Fibroblast of the conjunctiva (primary cell): ENCODE results near the gene COL16A1.
"Not testable (repeated sequence)": the region's sequence is repeated elsewhere in the genome, so short reads cannot be mapped to it uniquely, and the experiment has no call there.

Source experiments
- DNase-seq: peaks from one replicate; pipeline ENCODE4 v3.0.0-alpha.2; 2010; ENCODE audit warnings: low read depth

COL16A1 gene

DNA sequence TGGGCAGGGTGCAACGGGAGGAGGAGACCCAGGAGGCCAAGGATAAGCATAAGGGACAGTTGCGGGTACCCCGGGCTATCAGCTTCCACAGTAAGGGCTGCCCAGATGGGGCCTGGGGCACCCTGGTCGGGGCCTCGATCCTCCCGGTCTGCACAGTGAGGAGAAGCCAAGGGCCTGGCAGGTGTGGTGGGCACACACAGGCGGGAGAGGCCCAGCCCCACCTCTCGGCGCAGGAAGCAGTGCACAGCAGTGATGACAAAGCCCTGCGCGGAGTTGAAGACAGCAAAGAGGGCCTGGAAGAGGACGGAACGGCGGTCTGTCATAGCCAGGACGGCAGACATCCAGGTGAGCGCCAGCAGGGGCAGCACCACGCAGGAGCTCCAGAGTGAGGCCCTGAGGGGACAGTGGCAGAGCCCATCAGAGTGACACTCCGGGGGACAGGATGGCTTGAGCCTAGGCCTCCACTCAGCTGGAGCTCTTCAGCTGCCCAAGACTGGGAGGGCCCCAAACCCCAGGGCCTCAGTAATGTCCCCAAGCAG, 29.0 kb upstream of the COL16A1 start:
- DNase-seq, result no peak

DNA sequence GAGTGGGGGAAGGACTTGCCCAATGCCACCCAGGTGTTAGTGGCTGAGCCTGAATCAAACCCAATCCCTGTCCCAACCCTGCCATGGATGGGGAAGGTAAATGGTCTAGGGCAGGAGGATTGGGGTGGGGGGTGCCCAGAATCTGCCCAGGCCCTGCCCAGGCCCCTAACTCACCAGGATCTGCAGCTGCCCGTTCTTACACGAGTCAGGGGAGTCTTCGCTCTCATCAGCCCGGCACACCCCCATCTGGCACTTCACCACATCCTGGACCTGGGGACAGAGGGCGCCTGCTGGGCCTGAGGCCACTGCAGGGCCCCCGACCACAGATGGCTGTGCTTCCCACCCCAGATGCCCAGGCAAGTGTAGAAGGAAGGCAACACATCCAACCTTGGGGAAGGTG, 28.5 kb upstream of the COL16A1 start:
- no peak for DNase-seq

DNA sequence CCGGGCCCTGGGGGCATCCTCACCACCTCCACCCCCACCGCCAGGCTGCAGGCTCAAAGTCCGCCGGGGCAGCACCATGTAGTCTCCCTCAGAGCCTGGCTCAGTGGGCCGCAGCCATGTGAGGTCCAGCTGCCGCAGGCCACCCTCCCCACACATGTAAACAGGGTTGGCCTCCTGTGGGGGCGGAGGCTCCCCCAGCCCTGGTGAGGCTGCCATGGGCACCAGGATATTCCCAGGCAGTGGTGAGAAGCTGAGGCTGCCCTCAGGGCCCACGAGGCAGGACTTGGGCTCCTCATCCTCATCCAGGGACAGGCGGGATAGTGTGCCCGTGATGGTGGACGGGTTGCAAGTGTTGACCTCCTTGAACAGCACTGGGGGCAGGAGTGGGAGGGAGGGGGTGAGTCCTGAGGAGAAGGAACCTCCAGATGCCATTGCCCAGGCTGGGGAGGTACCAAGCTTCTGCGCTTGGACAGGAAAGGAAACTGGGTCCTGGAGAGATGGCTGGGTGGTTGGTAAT, 27.3 kb upstream of the COL16A1 start:
- DNase-seq, result no peak

GRCh38 chr1:31730336-31731048, 26.7 kb upstream of the COL16A1 start:
- no peak for DNase-seq

DNA sequence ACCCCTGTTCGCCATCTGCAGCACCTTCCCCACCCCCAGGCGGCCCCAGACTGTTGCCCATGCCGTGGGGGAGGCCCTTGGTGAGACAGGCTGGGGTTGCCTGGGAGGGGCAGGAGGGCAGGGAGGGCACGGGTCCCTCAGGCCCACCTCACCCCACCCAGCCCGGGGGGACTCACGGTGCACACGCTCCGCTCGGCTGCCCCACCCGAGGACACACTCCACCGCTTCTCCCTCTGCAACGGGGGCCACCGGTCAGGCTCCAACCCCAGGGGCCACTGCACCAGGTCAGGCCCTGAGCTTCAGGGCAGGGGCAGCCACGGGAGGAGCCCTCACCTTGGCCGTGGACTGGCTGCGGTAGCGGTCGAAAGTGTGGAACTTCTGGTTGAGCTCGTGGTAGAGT, 24.0 kb upstream of the COL16A1 start:
- no peak for DNase-seq

GRCh38 chr1:31727195-31727594, 23.4 kb upstream of the COL16A1 start:
- DNase-seq, result no peak

DNA sequence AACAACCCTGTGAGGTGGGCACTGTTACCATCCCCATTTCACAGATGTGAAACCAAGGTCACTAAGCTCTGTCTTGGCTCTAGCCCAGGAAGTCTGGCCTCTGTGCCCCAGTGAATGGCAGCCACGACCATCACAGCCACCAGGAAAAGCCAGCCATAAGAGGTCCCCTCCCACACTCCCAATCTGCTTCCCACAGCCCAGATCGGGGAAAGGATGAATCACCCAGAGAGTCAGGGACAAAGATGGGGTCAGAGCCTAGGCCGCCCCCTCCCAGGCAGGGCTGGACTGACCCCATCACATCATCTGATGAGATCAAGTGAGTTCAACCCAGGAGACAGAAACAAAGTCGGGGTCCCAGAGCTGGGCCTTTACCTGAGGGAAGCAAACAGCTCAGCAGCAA, 22.9 kb upstream of the COL16A1 start:
- no peak for DNase-seq

DNA sequence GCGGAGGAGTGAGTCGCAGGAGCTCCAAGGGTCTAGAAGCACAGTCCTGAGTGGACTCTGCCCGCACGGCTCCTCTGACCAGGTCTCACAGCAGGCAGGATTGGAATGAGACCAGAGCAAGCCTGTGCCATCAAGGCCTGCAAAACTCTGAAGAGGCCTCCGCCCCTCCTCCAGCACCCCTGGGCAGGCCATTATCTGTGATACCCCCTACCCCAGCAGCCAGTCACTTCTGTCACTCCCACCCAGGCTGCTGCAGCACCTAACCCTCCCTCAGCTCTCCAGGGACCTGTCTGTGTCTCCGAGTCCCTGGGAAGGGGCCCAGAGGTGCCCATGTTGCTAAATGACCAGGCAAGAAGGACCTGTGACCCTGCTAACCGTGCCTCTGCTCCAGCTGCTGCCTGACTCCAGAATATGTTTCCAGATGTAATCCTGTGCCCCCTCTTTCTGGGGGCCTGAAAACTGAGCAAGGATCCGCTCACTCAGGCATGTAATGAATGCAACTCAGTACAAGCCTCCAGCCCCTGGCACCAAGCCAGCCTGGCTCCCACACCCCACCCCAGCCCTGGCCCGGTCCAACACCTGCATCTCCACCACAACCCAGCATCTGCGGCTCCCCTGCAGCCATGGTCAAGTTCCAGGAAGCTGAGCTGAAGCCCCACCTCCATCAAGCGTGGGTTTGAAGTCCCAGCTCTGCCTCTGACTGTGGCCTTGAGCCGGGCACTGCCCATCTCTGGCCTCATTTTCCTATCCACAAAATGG, 22.1 kb upstream of the COL16A1 start:
- no peak for DNase-seq

- no peak for DNase-seq
Measured at GRCh38 chr1:31725134-31725533, 21.3 kb upstream of the COL16A1 start.

GRCh38 chr1:31723828-31724359, 20.1 kb upstream of the COL16A1 start:
- DNase-seq, result no peak

- no peak for DNase-seq
Measured at GRCh38 chr1:31718327-31718897, 14.6 kb upstream of the COL16A1 start.

- DNase-seq, result no peak
Measured at GRCh38 chr1:31717341-31717740, 13.5 kb upstream of the COL16A1 start.

- DNase-seq, result no peak
Measured at GRCh38 chr1:31715873-31716220, 12.0 kb upstream of the COL16A1 start.

DNA sequence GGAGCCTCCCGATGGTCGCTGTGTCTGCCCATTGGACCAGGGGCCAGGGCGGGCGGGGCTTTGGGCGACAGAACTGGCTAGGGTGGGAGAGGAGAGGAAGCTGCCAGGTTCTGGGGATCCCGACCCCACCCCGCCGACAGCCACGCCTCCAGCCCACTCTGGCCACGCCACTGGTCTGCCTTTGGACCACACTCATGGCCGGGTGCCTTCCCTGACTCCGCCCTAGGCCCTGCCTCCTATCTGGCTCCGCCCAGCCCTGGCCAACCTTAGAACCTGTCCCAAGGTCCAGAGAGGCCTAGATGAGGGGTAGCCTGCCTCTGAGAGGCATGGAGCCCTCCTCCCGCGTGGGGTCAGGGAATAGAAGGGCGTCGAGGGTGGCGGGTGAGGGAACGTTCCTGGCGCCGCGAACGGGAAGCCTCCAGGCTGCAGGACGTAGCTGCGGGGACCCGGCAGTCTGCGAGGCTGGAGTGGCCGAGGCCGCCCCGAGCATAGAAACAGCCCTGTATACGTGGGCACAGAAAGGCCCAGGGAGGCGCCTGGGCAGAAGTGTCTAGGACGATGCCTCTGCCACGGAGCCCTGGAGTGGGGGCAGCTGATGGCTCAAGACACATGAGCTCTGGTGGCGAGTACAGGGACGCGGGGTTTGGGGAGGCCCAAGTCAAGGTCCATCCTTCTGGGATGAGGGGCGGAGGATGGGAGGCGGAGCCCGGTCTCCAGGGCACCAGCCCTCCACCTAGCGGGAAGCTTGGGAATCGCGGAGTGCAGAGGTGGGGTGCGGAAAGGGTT, 11.5 kb upstream of the COL16A1 start:
- DNase-seq, result peak; percentile 90

GRCh38 chr1:31714442-31715086, 10.7 kb upstream of the COL16A1 start:
- peak; percentile 69 for DNase-seq

GRCh38 chr1:31712630-31713029, 8.8 kb upstream of the COL16A1 start:
- DNase-seq, result no peak

- no peak for DNase-seq
Measured at GRCh38 chr1:31712068-31712467, 8.3 kb upstream of the COL16A1 start.

- no peak for DNase-seq
Measured at GRCh38 chr1:31708324-31708723, 4.5 kb upstream of the COL16A1 start.

DNA sequence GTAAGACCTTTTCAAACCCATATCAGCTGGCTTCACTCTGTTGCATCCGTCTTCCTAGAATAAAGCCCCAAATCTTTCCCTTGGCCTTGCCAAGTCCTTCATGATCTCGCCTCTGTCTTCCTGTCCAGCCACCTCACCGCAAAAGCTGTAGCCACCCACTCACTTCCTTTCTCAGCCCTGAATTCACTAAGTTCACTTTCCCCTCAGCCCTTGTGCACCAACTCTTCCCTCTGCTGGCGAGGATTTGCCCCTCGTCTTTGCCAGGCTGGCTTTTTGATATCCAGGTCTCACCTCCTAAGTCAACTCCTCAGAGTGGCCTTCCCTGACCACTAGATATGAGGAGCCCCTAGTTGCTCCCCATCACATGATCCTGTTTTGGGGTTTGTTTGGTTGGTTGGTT, 3.9 kb upstream of the COL16A1 start:
- no peak for DNase-seq

DNA sequence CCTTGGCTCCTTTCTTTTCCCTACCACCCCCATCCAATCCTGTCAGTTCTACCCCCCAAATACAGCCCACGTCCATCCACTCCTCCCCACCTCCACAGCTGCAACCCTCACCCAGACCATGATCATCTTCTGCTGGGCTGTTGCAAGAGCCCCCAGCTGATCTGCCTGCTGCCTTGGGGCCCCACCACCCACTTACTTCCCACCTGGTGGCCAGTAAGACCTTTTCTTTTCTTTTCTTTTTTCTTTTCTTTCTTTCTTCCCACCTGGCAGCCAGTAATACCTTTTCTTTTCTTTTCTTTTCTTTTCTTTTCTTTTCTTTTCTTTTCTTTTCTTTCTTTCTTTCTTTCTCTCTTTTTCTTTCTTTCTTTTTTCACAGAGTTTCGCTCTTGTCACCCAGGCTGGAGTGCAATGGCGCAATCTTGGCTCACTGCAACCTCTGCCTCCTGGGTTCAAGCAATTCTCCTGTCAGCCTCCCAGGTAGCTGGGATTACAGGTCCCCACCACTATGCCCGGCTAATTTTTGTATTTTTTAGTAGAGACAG, 3.3 kb upstream of the COL16A1 start:
- DNase-seq, result not testable (repeated sequence)
